Sigmoid colon (tissue), 4 donors: ENCODE measurements around the gene ZNF329.

ENCODE experiments used
- POLR2AphosphoS5 ChIP-seq, 4 donors: sonication (generic); formaldehyde crosslinking; IDR thresholded peaks; one replicate each; pipeline ENCODE4 v1.6.1; 2017; ENCODE audit warnings: antibody characterized with exemption in 4 of 4
- TF ChIP-seq, protein P1 (sequence below), 4 experiments: fragments of 450-650 bp in 3 of 4; fragments of 200-600 bp in 1 of 4; IDR thresholded peaks; one replicate each; pipeline ENCODE4 v1.5.1; 2016 to 2019; ENCODE audit warnings: antibody characterized with exemption in 4 of 4, mild to moderate bottlenecking in 3 of 4, moderate library complexity in 2 of 4

DNA sequence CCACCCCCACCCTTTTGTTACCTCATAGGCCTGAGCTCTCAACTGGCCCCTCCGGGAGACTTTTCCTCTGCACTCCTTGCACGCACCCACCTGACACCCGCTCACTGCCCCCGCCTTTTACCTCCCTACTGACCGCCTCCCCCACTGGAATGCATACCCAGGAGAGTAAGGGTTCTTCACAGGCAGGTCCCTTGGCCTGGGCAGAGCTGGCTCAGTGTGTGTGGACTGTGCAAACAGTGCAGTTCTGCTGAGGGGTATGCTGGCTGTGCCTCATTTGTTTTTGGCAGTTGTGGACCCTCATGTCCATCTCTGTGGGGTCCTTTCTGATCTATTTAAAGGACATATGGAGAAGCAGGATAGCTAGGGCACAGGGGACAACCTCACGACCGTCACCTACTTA lies 57.5 kb downstream of the ZNF329 start:
- TF ChIP-seq, protein P1, sequence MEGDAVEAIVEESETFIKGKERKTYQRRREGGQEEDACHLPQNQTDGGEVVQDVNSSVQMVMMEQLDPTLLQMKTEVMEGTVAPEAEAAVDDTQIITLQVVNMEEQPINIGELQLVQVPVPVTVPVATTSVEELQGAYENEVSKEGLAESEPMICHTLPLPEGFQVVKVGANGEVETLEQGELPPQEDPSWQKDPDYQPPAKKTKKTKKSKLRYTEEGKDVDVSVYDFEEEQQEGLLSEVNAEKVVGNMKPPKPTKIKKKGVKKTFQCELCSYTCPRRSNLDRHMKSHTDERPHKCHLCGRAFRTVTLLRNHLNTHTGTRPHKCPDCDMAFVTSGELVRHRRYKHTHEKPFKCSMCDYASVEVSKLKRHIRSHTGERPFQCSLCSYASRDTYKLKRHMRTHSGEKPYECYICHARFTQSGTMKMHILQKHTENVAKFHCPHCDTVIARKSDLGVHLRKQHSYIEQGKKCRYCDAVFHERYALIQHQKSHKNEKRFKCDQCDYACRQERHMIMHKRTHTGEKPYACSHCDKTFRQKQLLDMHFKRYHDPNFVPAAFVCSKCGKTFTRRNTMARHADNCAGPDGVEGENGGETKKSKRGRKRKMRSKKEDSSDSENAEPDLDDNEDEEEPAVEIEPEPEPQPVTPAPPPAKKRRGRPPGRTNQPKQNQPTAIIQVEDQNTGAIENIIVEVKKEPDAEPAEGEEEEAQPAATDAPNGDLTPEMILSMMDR (IDR thresholded peaks at IDR 0.05), result no peak
- TF ChIP-seq POLR2AphosphoS5 (IDR thresholded peaks at IDR 0.05), result no peak
